ENCODE measurements around the gene TRIM14.

GRCh38 chr9:98120476-98120875, 1.5 kb upstream of the TRIM14 start:
- TF ChIP-seq PATZ1 (tag by site-specific recombination; IDR thresholded peaks at IDR 0.05): no peak
- no peak for TF ChIP-seq ZNF174 (tag by site-specific recombination; IDR thresholded peaks at IDR 0.05)
- TF ChIP-seq ZNF629 (tag by site-specific recombination; IDR thresholded peaks at IDR 0.05): no peak
- no peak for TF ChIP-seq CTCF (tag by site-specific recombination; IDR thresholded peaks at IDR 0.05)
- TF ChIP-seq ZNF274 (IDR thresholded peaks at IDR 0.05; ENCODE audit: low read length): no peak
- no peak for TF ChIP-seq ZNF274 (tag by site-specific recombination; IDR thresholded peaks at IDR 0.05; ENCODE audit: borderline replicate concordance)
- no peak for TF ChIP-seq ZNF121 (tag by site-specific recombination; IDR thresholded peaks at IDR 0.05)
- TF ChIP-seq SP2 (tag by site-specific recombination; IDR thresholded peaks at IDR 0.05): no peak
- no peak for TF ChIP-seq ZBTB48 (tag by site-specific recombination; IDR thresholded peaks at IDR 0.05)
